Muscle layer of colon (tissue), 2 donors: ENCODE measurements around the gene MERTK.
"Not testable (repeated sequence)": the region's sequence is repeated elsewhere in the genome, so short reads cannot be mapped to it uniquely, and the experiment has no call there.

Source experiments
- H3K27ac ChIP-seq: one replicate; pipeline ENCODE4 v1.7.0; 2013; ENCODE audit warnings: low read depth, mild to moderate bottlenecking, low read length, moderate library complexity
- H3K27me3 ChIP-seq, 2 donors: one replicate each; pipeline ENCODE4 v1.7.0; 2013; ENCODE audit warnings: low read length in 2 of 2, mild to moderate bottlenecking in 2 of 2; ENCODE audit not compliant: insufficient read depth in 2 of 2, control insufficient read depth in 1 of 2
- H3K36me3 ChIP-seq: one replicate; pipeline ENCODE4 v1.7.0; 2013; ENCODE audit warnings: mild to moderate bottlenecking, low read length; ENCODE audit not compliant: insufficient read depth
- H3K4me1 ChIP-seq: one replicate; pipeline ENCODE4 v1.7.0; 2013; ENCODE audit warnings: mild to moderate bottlenecking, low read length; ENCODE audit not compliant: insufficient read depth
- H3K4me3 ChIP-seq, 2 donors: one replicate each; pipeline ENCODE4 v1.7.0; 2013; ENCODE audit warnings: low read length in 2 of 2, low read depth in 1 of 2, mild to moderate bottlenecking in 1 of 2, moderate library complexity in 1 of 2
- H3K9ac ChIP-seq: one replicate; pipeline ENCODE4 v1.7.0; 2013; ENCODE audit warnings: low read length
- H3K9me3 ChIP-seq: one replicate; pipeline ENCODE4 v1.7.0; 2013; ENCODE audit warnings: mild to moderate bottlenecking, low read length
- donor health status: abdominal sarcoma.
- donor health status: Adenocarcinoma of cecum.

MERTK gene

GRCh38 chr2:111948832-111949231 lies 50.4 kb downstream of the MERTK start:
- no peaks in the 10 kb centered on the region for H3K9me3 ChIP-seq
- no peak overlapping the region for H3K27ac ChIP-seq
- no peak overlapping the region for H3K4me3 ChIP-seq
- peaks cover 32% of the 10 kb centered on the region for H3K4me1 ChIP-seq
- no peak overlapping the region for H3K9ac ChIP-seq
- H3K27me3 ChIP-seq = no peaks in the 10 kb centered on the region
- H3K36me3 ChIP-seq = peaks cover 17% of the 10 kb centered on the region

GRCh38 chr2:111950236-111950635 lies 51.8 kb downstream of the MERTK start:
- Histone ChIP-seq H3K4me3 (no peak overlapping the region), H3K9ac (no peak overlapping the region), H3K4me1 (peaks cover 28% of the 10 kb centered on the region), H3K27me3 (no peaks in the 10 kb centered on the region), H3K36me3 (peaks cover 17% of the 10 kb centered on the region), H3K9me3 (no peaks in the 10 kb centered on the region), H3K27ac (no peak overlapping the region)

- Histone ChIP-seq H3K4me1 (peaks cover 17% of the 10 kb centered on the region), H3K9ac (no peak overlapping the region), H3K9me3 (no peaks in the 10 kb centered on the region), H3K36me3 (peaks cover 17% of the 10 kb centered on the region), H3K27me3 (no peaks in the 10 kb centered on the region), H3K4me3 (no peak overlapping the region), H3K27ac (no peak overlapping the region)
These were observed 53.1 kb downstream of the MERTK start for GRCh38 chr2:111951486-111951885.

GRCh38 chr2:111952871-111953452 lies 54.6 kb downstream of the MERTK start:
- Histone ChIP-seq H3K4me3 (no peak overlapping the region), H3K27me3 (no peaks in the 10 kb centered on the region), H3K9ac (no peak overlapping the region), H3K27ac (no peak overlapping the region), H3K36me3 (peaks cover 13% of the 10 kb centered on the region), H3K4me1 (peaks cover 10% of the 10 kb centered on the region), H3K9me3 (no peaks in the 10 kb centered on the region)

GRCh38 chr2:111954602-111955332 lies 56.4 kb downstream of the MERTK start:
- no peaks in the 10 kb centered on the region for H3K36me3 ChIP-seq
- no peak overlapping the region for H3K27ac ChIP-seq
- H3K9ac ChIP-seq = no peak overlapping the region
- no peak overlapping the region for H3K4me3 ChIP-seq
- no peaks in the 10 kb centered on the region for H3K27me3 ChIP-seq
- H3K9me3 ChIP-seq = no peaks in the 10 kb centered on the region
- peaks cover 10% of the 10 kb centered on the region for H3K4me1 ChIP-seq

- Histone ChIP-seq H3K9me3 (no peaks in the 10 kb centered on the region), H3K27ac (no peak overlapping the region), H3K36me3 (no peaks in the 10 kb centered on the region), H3K4me3 (no peak overlapping the region), H3K9ac (no peak overlapping the region), H3K27me3 (no peaks in the 10 kb centered on the region), H3K4me1 (peaks cover 10% of the 10 kb centered on the region)
These were observed 59.5 kb downstream of the MERTK start for GRCh38 chr2:111957872-111958354.

GRCh38 chr2:111958901-111959300 lies 60.5 kb downstream of the MERTK start:
- Histone ChIP-seq H3K9me3 (no peaks in the 10 kb centered on the region), H3K9ac (no peak overlapping the region), H3K27me3 (no peaks in the 10 kb centered on the region), H3K36me3 (no peaks in the 10 kb centered on the region), H3K4me1 (peaks cover 10% of the 10 kb centered on the region), H3K4me3 (no peak overlapping the region), H3K27ac (no peak overlapping the region)

- Histone ChIP-seq H3K4me1 (peaks cover 5% of the 10 kb centered on the region), H3K9me3 (no peaks in the 10 kb centered on the region), H3K4me3 (no peak overlapping the region), H3K27me3 (no peaks in the 10 kb centered on the region), H3K9ac (no peak overlapping the region), H3K27ac (no peak overlapping the region), H3K36me3 (no peaks in the 10 kb centered on the region)
These were observed 63.3 kb downstream of the MERTK start for GRCh38 chr2:111961663-111962062.

GRCh38 chr2:111963086-111963485 lies 64.7 kb downstream of the MERTK start:
- H3K27ac ChIP-seq, H3K9me3 ChIP-seq, H3K4me1 ChIP-seq, H3K4me3 ChIP-seq, H3K27me3 ChIP-seq, H3K36me3 ChIP-seq, H3K9ac ChIP-seq: not testable (repeated sequence)

- not testable (repeated sequence) for H3K4me1 ChIP-seq, H3K4me3 ChIP-seq, H3K27ac ChIP-seq, H3K36me3 ChIP-seq, H3K9ac ChIP-seq, H3K27me3 ChIP-seq, H3K9me3 ChIP-seq
These were observed 65.1 kb downstream of the MERTK start for GRCh38 chr2:111963508-111963907.

- Histone ChIP-seq H3K36me3 (peaks cover 4% of the 10 kb centered on the region), H3K4me3 (no peak overlapping the region), H3K9ac (no peak overlapping the region), H3K4me1 (no peaks in the 10 kb centered on the region), H3K27ac (no peak overlapping the region), H3K9me3 (no peaks in the 10 kb centered on the region), H3K27me3 (no peaks in the 10 kb centered on the region)
These were observed 66.7 kb downstream of the MERTK start for GRCh38 chr2:111965062-111965461.

- H3K27me3 ChIP-seq = no peaks in the 10 kb centered on the region
- H3K27ac ChIP-seq = no peak overlapping the region
These were observed 67.8 kb downstream of the MERTK start for GRCh38 chr2:111966241-111966640.

More at GRCh38 chr2:111966241-111966640, 67.8 kb downstream of the MERTK start:
- no peak overlapping the region for H3K4me3 ChIP-seq
- no peaks in the 10 kb centered on the region for H3K4me1 ChIP-seq
- H3K9ac ChIP-seq = no peak overlapping the region
- no peaks in the 10 kb centered on the region for H3K9me3 ChIP-seq
- H3K36me3 ChIP-seq = peaks cover 4% of the 10 kb centered on the region
